GM12875 (cell line): ENCODE results near the gene BPIFB4.

ENCODE experiments used
- H3K4me3 ChIP-seq: one replicate; pipeline ENCODE4 v1.5.1; 2011; ENCODE audit warnings: low read depth, low read length, control low read depth
- CTCF ChIP-seq: IDR thresholded peaks from 2 replicates; pipeline ENCODE4 v1.5.1; 2011; ENCODE audit warnings: low read depth, mild to moderate bottlenecking, control low read depth, inconsistent platforms, low read length, moderate library complexity, borderline replicate concordance; ENCODE audit not compliant: insufficient read depth

Gene BPIFB4

GRCh38 chr20:33072813-33073212 lies 6.6 kb upstream of the BPIFB4 start:
- H3K4me3 ChIP-seq: no peak overlapping the region
- TF ChIP-seq CTCF: no peak

GRCh38 chr20:33074675-33075074 lies 4.8 kb upstream of the BPIFB4 start:
- no peak for TF ChIP-seq CTCF

DNA sequence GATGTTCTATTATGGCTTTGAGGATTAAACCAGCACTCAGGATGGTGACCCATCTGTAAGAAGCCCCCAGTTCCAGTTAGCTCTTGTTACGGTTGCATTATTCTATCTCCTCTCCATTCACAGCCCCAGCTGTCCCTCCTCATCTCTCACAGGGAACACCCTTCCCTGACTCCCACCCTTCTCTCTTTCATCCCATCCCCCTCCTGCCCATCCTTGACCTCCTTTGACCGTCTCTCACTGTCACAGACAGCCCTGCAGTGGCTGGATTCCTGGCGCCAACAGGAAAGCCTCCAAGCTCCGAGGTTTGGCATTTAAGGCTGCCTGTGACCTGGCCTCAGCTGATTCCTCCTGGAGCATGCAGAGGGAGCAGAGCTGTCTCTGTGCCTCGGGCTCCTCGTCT lies 4.2 kb upstream of the BPIFB4 start:
- H3K4me3 ChIP-seq: no peak overlapping the region
- no peak for TF ChIP-seq CTCF

More at GRCh38 chr20:33074675-33075074, 4.8 kb upstream of the BPIFB4 start:
- H3K4me3 ChIP-seq: no peak overlapping the region

DNA sequence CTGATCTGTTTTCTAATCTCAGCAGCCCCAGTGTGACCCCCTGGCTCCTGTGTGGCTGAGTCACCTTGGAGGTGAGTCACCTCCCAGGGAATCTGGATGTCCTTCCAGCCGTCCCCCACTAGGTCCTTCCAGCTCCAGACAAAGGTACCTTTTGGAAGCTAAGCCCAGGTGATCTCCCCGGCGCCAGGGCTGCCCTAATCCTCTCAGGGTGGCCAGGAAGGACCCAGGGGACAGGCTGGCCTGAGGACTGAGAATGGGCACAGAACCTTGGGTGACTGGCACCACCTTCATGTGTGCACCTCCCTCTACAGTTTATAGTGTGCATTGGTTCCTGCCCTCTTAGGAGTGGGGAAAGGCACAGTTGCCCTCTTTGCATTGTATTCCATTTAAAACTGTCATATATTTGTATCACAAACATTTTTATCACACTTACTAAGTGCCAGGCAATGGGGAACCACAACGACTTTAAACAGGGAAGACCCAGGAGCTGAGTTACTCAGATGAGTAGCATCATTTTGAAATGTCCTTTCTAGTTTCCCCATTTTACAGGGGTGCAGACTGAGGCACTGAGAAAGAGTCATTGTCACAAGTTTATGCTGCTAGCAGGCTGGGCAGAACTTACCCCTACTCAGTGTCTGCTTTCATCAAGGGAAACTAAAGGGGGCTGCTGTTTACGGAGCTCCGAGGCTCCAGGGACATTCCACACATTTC lies 2.6 kb upstream of the BPIFB4 start:
- TF ChIP-seq CTCF: peak; percentile 59; the same call in 1 of the 2 replicates
- no peak overlapping the region for H3K4me3 ChIP-seq

DNA sequence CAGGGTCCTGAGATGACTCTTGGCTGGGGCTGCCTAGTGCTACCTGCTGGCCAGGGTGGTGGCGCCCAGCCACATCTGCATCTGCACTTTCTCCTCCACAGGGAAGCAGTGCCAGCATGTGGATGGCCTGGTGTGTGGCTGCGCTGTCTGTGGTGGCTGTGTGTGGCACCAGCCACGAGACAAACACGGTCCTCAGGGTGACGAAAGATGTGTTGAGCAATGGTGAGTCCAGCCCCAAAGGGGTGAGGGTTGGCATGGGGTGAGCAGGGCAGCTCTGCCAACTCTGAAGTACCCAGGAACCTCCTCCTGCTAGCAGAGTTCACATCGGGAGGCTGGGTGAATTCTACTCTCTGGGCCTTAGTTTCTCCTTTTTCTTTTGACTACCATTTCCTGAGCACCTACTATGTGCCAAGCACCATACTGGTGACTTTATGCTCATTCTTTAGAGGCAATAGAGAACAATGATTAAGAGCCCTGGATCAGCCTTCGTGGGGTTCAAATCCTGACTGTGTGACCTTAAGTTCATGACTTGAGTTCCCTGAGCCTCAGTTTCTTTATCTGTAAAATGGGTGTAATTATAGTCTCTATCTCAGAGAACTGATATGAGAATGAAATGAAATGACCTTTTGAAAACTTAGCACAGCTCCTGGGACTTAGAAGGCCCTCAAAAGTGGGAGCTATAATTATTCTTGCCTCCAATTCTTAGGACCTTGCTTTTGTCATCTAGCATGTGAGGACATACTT lies 2.1 kb downstream of the BPIFB4 start:
- TF ChIP-seq CTCF: no peak
- H3K4me3 ChIP-seq: no peak overlapping the region

DNA sequence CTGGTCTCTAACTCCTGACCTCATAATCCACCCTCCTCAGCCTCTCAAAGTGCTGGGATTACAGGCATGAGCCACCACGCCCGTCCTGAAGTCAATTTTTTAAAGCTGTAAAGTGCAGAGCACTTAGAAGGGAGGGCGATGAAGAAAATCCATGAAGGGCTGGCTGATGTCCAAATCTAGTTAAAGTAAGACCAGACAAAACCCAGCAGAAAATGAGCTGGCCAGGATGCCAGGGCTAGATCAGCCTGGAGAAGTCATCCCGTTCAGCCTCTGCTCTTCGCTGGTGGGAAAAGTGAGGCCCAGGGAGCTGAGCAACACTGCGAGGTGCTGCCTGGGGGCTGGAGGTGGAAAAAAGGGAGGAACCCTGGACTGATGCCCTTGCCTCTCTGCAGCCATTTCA lies 3.1 kb downstream of the BPIFB4 start:
- no peak for TF ChIP-seq CTCF

More for the DNA sequence above, 3.1 kb downstream of the BPIFB4 start:
- no peak overlapping the region for H3K4me3 ChIP-seq
